Measurements from ENCODE around the gene SPEM1.

The SPEM1 gene, protein sequence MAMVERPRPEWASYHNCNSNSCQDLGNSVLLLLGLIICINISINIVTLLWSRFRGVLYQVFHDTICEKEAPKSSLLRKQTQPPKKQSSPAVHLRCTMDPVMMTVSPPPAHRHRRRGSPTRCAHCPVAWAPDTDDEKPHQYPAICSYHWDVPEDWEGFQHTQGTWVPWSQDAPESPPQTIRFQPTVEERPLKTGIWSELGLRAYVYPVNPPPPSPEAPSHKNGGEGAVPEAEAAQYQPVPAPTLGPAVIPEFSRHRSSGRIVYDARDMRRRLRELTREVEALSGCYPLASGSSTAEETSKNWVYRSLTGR

DNA sequence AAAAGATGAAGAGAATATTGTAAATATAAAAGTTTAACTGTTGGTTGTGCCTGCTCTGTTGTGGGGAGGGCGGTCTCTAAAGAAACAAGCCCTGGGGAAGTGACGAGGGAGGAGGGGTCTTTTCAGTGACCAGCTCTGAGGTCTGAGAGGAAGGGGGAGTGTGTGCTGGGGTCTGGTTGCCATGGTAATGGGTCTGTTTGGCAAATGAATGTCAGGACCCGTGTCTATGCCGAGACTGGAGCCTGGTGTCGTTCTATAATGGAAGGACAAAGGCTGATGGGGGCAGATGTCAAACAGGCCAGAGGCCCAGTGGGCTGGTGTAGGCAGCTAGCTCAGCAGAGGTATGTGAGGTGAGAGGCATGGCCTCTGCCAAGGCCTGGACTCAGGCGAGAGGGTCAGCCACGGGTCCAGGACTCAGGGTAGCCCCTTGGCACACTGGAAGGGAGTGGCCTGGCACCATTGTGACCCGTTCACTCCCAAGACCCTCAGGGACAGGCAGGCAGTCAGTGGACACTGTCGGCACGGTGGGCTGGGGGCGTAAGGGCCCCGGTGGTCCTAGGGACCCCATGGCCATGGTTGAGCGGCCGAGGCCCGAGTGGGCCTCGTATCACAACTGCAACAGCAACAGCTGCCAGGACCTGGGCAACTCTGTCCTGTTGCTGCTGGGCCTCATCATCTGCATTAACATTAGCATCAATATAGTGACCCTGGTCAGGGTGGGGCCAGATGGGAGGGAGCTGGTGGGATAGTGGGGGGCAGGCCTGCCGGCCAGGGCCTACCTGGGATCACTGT is at the start of gene SPEM1:
SPEM1 (plus strand) TSS at position 506 of the 792 bp plus-strand sequence; CDS start at position 567, 61 bp downstream.
- DNase-seq = no peak

DNA sequence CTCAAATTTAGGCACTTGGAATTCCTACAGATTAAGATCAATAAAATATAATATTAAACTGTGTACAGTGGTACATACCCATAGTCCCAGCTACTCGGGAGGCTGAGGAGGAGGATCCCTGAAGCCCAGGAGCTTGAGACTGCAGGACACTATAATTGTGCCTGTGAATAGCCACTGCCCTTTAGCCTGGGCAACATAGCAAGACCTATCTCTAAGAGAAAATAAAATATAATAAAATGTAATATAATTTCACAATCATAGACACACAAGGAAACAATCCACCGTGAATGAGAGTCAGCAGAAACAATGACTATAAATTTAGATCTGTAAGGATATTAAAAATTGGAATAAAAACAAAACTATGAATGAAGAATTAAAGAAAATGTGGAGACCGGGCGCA is 49.3 kb upstream of the SPEM1 start:
- no peak for DNase-seq

DNA sequence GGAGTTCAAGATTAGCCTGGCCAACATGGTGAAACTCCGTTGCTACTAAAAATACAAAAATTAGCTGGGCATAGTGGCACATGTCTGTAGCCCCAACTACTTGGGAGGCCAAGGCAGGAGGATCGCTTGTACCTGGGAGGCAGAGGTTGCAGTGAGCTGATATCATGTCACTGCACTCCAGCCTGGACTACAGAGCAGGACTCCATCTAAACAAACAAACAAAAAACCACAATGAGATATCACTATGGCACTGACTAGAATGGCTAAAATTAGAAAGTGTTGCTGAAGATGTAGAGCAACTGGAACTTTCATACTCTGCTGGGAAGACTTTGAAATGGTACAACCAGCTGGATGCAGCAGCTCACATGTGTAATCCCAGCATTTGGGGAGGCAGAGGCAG is 45.8 kb upstream of the SPEM1 start:
- DNase-seq = no peak

DNA sequence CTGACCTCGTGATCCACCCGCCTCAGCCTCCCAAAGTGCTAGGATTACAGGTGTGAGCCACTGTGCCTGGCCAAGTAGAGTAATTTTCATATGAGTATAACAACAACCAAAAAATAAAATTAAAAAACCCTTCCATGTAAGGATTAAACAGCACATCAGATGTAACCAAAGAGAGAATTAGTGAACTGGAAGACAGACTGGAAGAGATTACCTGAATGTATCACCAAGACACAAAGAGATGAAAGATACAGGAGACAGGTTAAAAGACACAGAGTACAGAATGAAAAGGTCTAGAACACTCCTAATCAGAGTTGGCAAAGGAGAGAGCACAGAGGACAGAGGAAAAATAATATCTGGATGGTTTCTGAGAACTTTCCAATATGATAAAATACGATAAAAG is 41.0 kb upstream of the SPEM1 start:
- no peak for DNase-seq

DNA sequence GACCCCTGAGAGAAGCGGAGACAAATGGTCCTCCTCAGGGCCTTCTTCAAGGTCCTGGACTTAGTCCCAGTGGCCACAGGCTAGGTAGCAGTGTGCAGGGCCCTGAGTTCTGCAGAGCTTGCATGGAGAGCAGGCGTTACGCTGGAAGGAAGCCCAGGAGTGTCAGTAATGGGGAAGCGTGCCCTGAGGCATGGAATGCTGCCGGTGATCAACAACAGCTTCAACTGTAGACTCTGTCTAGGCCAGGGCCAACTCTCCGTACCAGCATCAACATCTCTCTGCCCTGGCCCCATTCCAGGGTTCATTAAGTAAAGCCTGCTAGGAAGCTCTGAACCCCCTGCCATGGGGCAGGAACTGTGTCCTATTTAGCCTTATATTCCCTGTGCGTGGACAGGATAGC is 39.8 kb upstream of the SPEM1 start:
- DNase-seq = no peak

DNA sequence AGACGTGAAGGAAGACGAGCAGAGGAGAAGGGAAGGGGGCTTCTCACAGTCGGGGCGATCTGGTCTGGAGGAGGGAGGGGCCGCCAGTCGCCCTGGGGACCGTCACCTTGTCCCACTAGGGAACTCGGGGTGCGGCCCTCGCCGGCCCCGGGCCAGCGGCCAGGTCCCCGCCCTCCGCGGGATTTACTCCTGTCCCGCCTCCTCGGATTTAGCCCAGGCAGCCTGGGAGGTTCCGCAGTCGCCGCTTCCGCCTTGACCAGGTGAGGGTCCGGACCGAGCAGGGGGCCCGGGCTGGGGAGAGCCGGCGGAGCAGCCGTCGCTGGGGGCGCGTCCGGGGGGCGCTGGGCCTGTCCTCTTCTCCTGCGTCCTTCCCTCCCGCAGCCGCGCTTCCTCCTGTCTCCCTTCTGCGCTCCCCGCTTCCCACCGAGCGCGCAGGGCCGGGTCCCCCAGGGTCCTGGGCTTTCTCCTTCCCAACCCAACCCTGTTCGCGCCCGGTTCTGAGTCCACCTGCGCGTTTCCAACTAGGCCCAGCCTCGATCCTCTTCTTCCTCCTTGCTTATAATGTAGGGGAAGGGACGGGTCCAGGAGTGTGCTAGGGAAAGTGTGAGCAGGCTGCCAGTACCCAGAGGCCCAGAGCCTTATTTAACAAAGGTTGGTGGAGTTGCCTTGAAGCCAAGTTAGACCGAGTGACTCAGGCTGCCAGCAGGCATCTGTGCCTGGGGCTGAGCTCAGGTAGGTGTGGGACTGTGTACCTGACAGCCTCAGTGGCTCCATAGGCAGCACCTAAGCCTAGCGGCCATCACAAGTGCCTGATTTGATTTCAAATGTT is 39.1 kb upstream of the SPEM1 start, which contains the start of gene TNK1:
TNK1 (plus strand) TSS at position 235 of the 829 bp plus-strand sequence. CDS start 1,838 bp downstream, outside the sequence.
- DNase-seq = no peak

DNA sequence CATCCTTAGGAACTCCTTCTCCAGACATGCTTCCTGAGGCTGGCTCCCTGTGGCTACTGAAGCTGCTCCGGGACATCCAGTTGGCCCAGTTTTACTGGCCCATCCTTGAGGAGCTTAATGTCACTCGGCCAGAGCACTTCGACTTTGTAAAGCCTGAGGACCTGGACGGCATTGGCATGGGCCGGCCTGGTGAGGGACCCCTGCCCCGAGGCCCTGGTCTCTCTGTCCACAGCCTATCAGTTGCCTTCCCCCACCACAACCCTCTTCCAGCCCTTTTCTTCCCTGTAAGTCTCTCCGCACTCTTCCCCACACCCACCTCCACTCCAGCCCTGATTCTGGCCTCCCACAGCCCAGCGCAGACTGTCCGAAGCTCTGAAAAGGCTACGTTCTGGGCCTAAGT is 37.2 kb upstream of the SPEM1 start:
- DNase-seq = no peak

DNA sequence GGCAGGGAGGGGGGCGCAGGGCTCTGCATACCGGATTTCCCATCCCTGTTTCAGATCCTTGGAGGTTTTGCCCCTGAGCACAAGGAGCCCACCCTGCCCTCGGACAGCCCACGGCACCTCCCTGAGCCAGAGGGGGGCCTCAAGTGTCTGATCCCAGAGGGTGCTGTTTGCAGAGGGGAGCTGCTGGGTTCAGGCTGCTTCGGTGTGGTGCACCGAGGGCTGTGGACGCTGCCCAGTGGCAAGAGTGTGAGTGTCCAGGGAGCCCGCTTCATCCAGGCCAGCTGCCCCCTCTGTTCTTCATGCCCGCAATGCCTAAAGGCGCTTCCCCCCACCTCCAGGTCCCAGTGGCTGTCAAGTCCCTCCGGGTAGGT is 36.8 kb upstream of the SPEM1 start:
- DNase-seq = no peak

DNA sequence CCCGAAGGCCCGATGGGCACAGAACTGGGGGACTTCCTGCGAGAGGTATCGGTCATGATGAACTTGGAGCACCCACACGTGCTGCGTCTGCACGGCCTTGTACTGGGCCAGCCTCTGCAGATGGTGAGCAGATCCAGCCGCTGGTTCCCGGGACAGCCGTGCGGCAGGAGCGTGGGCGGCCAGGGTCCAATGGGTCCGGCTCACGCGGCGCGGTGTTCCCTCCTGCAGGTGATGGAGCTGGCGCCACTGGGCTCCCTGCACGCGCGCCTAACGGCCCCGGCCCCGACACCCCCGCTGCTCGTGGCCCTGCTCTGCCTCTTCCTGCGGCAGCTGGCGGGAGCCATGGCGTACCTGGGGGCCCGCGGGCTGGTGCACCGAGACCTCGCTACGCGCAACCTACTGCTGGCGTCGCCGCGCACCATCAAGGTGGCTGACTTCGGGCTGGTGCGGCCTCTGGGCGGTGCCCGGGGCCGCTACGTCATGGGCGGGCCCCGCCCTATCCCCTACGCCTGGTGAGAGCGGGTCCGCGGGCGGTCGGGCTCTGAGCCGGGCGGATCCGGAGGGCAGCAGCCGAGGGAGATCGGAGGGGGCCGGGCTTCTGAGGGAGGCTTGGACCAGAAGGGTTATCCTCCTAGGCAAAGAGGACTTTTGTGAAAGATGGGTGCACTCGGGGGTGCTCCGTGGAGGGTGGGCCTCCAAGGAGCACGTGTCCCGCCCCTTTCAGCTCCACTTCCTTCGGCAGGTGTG is 36.2 kb upstream of the SPEM1 start:
- DNase-seq = no peak

DNA sequence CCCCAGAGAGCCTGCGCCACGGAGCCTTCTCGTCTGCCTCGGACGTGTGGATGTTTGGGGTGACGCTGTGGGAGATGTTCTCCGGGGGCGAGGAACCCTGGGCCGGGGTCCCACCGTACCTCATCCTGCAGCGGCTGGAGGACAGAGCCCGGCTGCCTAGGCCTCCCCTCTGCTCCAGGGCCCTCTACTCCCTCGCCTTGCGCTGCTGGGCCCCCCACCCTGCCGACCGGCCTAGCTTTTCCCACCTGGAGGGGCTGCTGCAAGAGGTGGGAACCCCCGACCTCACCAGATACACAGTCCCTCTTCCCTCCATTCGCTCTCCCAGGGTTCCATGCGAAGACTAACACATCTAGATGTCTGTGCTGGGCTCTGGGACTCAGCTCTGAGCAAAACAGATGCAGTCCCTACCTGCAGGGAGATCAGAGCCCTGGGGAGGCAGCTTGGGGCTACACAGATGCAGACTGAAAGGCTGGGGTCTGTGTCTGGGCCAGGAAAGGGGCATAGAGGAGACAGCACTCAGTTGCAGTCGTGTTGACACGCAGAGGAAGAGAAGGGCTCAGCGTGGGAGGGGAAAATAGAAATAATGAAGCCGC is 35.5 kb upstream of the SPEM1 start:
- DNase-seq = no peak

DNA sequence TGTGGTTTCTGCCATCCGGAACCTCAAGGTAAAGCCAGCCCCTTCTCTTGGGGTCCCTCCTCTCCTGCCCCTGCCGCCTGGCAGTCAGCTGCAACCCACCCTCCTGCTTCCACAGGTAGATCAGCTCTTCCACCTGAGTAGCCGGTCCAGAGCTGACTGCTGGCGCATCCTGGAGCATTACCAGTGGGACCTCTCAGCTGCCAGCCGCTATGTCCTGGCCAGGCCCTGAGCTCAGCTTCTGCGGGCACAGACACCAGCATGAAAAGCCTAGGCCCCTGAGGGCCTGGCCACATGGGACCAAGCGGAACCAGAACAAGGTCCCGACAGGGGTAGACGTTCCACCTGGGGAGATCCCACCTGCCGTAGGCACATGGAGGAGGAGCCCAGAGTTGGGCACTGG is 31.3 kb upstream of the SPEM1 start:
- DNase-seq = no peak

DNA sequence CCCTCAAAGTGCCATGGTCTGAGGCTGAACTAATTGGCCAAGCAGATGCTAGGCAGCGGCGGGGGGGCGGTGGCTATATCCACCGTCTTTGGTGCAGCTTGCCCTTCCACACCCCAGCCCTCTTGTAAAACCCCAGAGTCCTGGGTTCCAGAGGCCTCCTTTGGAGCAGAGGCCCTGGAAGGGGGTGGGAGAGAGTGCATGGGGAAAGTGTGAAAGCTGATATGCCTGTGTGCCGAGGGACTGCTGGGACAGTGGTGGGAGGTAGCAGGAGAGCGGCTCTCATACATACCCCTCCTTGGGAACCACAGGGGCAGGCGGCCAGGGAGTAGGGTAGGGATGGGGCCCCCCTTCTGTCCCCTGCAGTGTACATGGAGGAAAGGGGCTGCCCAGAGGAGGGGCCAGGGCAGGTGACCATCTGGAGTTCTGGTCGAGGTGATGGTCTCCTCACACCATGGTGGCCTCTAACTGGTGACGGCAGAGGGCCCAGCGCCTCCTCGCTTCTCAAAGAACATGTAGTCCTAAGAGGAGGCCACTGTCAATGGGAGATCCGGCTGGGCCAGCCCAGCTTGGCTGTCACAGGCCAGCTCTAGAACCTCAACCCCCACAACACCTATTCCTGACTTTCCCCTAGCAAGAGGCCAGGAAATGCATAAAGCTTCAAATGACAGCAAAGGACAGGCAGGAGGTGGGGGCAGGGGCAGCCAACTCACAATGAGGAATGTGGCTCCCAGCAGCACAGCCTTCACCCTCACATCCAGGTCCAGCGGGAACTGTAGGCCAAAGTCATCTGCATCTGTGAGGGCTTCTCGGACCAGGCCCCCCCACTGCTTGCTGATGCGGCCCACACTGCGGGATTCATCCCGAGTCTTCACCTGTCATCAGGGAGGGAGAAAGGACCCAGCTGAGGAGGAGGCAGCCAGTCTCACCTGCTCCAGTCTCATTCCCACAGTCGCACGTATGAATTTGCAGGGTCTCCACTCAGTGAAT is 29.9 kb upstream of the SPEM1 start:
- no peak for DNase-seq

DNA sequence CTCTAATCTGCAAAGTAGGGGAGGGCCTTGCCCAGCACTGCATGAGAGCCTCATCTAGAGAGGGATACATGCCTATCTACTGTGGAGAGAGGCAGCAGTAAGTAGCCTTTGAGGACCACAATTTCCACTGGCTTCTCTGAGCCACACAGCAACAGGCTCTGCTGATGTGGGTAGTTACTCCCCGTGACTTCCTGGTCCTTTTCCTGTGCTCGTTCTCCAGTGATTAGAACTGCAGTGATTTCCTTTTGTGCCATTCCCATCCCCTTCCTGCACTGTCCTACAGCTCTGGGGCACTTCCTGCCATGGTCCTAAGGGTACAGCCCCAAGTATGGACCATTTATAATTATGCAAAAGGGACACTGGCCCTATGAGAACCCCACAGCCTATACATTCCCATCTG is 28.8 kb upstream of the SPEM1 start:
- DNase-seq = no peak

DNA sequence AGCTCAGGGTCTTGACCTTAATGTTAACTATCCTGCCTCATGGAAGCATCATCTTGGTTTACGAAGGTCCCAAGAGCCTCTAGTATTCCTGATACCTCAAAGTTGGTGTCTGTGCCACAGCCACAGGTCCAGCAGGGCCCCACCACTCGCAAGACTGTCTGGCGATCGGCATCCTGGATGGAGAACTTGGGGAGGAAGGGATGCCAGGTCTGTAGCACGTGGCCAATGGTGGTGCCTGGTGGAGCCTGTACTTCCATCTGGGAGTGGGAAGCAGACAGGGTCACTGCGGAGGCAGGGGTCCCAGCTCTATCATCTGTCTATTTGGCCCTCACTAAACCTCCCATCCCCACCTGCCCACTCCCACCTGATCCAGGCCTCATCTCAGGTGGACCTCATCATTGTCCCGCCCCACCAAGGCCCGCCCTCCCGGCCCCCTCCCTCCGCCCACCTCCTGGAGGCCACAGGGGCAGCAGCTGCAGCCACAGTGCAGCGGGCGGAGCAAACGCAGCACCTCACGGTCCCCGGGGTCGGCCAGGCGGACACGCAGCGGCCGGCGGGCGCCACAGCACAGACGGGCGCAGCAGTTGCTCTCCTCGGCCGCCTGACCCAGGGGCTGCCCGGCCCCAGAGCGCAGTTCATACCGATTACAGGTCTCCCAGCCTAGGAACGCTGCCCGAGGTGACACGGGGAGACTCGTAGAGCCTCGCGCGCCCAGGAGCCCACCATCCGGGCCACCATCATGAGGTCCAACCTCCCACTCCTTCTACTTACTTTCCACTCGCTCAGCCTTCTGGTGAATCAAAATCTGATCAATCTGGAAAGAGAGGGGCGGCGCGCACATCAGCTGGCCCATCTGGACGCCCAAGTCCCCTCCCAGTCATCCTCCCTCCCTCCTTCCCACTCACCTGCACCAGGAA is 27.2 kb upstream of the SPEM1 start:
- DNase-seq = no peak

DNA sequence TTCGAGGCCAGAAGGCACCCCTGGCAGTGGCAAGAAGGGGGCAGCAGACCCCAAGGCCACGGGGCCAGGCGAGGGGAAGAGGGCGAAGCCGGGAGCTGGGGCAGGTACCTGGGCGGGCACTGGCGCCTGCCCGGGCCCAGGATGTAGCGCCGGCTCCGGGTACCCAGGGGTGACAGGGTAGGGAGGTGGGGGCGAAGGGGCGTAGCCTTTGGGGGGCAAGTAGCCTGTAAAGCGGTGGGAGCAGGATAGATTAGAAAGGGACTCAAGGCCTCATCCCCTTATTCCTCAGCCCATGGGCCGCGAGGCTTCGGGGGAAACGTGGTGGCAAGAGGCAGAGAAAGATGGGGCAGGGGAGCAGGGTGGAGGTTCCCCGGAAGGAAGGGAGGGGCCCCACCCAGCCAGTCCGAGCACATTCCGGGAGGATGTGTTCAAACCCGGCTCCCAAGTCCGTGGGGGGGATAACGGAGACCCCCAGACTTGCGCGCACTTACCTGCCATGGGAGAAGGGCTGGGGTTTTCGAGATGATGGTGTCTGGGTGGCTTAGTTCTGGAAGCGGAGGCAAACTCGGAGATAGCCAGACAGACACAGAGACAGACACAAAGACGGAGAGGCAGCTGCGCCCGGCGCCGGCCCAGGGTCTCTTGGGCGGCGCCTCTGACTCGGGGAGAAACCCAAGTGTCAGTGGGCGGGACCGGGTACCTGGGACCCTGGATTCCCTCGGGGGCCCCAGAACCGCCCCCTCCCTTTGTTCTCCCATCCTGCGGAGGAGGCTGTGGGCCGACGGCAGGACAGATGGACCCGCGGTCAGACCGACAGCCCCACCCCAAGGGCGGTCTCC is 26.3 kb upstream of the SPEM1 start:
- no peak for DNase-seq

DNA sequence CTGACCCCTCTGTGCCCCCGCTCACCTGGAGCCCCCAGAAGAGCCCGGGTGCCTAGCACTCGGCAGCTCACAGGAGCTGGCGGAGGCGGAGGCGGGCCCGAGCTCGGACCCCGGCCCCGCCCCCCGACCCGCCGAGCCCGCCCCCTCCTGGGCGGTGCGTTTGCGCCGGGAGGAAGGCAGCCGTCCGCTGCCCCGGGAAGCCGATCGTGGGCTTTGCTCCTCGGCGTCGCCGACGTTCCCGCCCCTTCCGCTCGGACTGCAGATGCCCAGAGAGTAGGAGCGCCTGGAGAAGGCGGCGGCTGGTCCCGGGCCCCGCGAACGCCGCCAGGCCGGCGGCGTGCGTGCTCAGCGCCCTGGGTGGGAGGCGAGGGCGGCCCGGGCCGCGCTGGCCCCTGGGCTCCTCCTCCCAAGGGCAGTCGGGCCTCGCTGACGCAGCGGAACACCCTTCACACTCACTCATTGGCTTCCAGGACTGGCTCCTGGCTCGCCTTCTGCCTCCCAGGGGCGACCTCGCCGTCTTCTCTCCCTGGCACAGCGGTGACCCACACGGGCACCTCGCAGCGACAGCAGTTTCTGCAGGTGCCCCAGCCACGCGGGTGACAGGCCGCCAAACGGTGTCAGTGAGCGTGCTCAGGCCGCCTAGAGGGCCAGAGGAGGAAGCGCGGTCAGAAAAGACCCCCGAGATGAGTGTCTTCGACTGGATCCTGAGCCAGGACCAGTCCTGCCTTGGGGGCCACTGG is 25.5 kb upstream of the SPEM1 start, which contains the start of gene PLSCR3:
PLSCR3 (minus strand) TSS at position 74 of the 740 bp plus-strand sequence. CDS start 415 bp downstream, outside the sequence.
- peak; percentile 58 for DNase-seq

DNA sequence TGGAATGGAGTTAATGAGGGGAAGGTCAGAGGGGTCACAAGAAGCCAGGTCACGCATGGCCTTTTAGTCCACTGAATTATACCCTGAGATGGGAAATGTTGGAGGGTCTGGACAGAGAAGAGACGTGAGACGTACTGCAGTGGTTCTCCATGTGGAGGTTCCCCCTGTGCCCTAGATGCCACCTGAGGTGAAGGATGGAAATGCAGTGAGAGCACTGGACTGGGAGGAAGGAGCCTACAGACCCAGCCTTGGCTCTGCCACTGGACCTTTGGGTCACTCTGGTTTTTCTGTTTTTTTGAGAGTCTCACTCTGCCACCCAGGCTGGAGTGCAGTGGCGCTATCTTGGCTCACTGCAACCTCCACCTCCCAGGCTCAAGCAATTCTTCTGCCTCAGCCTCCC is 24.0 kb upstream of the SPEM1 start:
- no peak for DNase-seq

DNA sequence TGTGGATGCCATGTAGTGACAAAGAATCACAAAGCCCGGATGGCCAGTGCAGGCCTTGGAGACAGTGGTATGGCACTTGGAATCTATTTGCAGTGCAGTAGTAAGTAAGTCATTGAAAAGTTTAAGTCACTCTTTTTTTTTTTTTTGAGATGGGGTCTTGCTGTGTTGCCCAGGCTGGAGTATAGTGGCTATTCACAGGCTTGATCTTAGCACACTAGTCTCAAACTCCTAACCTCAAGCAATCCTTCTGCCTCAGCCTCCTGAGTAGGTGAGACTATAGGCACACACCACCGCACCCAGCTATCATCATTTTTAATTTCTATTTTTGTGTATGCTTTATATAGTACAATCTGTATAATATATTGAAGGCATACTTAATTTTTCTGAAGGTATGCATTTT is 21.5 kb upstream of the SPEM1 start:
- DNase-seq = no peak
